Kidney epithelial cell (primary cell): Measurements from ENCODE around the gene FABP7. TPM values are rescaled to one million over a fixed set of nuclear protein-coding genes. Genes with fewer than 3 reads are reported as not detected.

Experiments
- DNase-seq: peaks from one replicate; pipeline ENCODE4 v3.0.0-alpha.2; 2010; ENCODE audit warnings: low read depth
- H3K27me3 ChIP-seq: 2 replicates; pipeline ENCODE4 v1.6.0; 2011; ENCODE audit warnings: low read length; ENCODE audit not compliant: control insufficient read depth, insufficient read depth
- H3K36me3 ChIP-seq: 2 replicates; pipeline ENCODE4 v1.5.1; 2011; ENCODE audit warnings: low read length; ENCODE audit not compliant: control insufficient read depth, insufficient read depth
- H3K4me3 ChIP-seq: 2 replicates; pipeline ENCODE4 v1.5.1; 2011; ENCODE audit warnings: low read depth, mild to moderate bottlenecking, control low read depth, low read length
- total RNA-seq: library from RNA; depleted of rRNA; stranded (reverse); fragments of >200 nt; gene quantifications from 2 replicates; pipeline ENCODE4 v1.2.3, GENCODE V29; 2015
- TF ChIP-seq, protein P1 (sequence below): IDR thresholded peaks from 2 replicates; pipeline ENCODE4 v1.5.1; 2011; ENCODE audit warnings: mild to moderate bottlenecking, moderate library complexity, low read length, control low read depth, inconsistent platforms; ENCODE audit not compliant: insufficient read depth, poor library complexity, severe bottlenecking

The FABP7 gene
- total RNA-seq, 1 donor from 2014 or later = not detected

DNA sequence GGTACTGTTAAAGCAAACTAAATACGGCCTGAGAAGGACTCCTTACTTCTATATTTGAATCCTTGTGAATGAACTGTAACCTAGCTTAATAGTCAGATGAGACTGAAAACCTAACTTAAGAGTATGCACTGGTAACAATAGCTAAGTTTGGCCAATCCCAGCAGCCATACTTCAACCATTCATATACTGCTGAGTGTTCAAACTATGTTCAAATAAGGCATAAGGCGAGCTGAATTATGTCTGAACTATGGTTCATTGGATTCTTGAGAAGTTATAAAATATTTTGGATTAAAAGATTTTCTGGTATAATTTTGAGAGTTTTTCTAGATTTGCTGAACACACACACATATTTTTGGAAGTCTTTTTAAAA lies 11.8 kb downstream of the FABP7 start:
- no peak overlapping the region for H3K4me3 ChIP-seq
- no peak for DNase-seq
- H3K27me3 ChIP-seq = no peaks in the 10 kb centered on the region
- H3K36me3 ChIP-seq = no peaks in the 10 kb centered on the region
- TF ChIP-seq, protein P1, sequence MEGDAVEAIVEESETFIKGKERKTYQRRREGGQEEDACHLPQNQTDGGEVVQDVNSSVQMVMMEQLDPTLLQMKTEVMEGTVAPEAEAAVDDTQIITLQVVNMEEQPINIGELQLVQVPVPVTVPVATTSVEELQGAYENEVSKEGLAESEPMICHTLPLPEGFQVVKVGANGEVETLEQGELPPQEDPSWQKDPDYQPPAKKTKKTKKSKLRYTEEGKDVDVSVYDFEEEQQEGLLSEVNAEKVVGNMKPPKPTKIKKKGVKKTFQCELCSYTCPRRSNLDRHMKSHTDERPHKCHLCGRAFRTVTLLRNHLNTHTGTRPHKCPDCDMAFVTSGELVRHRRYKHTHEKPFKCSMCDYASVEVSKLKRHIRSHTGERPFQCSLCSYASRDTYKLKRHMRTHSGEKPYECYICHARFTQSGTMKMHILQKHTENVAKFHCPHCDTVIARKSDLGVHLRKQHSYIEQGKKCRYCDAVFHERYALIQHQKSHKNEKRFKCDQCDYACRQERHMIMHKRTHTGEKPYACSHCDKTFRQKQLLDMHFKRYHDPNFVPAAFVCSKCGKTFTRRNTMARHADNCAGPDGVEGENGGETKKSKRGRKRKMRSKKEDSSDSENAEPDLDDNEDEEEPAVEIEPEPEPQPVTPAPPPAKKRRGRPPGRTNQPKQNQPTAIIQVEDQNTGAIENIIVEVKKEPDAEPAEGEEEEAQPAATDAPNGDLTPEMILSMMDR = no peak

DNA sequence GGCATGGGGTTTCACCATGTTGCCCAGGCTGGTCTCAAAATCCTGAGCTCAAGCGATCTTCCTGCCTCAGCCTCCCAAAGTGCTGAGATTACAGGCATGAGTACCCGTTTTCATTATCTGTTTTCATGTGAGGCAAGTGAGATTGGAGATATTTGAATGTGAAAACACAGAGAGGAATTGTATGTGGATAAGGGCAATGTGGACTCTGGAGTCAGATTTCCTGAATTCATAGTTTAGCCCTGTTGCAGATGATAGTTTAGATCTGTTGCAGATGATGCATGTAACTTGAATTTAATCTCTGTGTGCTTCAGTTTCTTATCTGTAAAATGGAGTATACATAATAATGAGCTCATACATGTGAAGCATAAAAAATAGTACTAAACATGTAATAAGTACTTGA lies 13.2 kb downstream of the FABP7 start:
- Histone ChIP-seq H3K36me3 (no peaks in the 10 kb centered on the region), H3K4me3 (no peak overlapping the region), H3K27me3 (no peaks in the 10 kb centered on the region)
- TF ChIP-seq, protein P1 = no peak
- no peak for DNase-seq

DNA sequence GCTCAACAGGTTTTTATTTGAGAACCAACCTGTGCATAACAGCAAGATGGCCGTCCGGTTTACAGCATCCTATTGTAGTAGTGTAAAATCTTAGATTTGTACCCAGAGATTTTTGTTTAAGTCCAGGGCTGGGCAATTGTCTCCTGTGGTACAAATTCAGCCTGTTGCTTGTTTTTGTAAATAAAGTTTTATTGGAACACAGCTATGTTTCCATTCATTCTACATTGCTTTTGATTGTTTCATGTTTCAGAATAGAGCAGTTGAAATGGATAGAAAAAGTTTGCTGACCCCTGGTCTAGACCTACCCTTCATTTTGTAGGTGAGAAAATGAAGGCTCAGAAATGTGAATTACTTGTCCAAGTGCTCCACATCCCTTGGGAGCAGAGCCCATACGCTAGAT lies 18.0 kb downstream of the FABP7 start:
- TF ChIP-seq, protein P1 = no peak
- DNase-seq = no peak
- H3K4me3 ChIP-seq = no peak overlapping the region

DNA sequence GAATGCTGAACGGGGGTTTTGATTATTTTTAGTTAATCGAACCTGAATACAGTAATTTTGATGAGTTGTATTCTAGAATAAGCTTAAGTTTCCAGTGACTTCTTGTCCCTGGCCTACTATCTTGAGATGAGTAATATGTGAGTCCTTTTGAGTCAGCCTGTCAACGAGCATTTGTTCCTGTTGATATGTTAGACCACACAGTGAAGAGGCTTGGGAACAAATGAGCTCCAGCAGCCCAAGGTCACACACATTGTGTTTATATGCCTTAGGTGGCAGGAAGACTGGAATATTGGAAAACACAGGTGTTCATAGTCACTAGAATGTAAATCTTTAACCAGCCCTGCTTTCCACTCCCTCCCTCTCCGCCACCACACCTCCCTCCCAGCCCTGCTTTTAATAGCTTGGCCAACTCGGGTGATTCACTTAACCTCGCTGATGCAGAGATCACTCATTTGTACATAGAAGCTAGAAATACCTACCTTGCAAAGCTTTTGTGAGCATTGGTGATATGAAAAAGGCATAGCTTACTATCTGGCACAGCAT lies 18.7 kb downstream of the FABP7 start:
- TF ChIP-seq, protein P1 = no peak
- no peaks in the 10 kb centered on the region for H3K36me3 ChIP-seq
- H3K27me3 ChIP-seq = no peaks in the 10 kb centered on the region
- DNase-seq = peak; percentile 81
- no peak overlapping the region for H3K4me3 ChIP-seq

More for the DNA sequence above, 18.0 kb downstream of the FABP7 start:
- Histone ChIP-seq H3K36me3 (no peaks in the 10 kb centered on the region), H3K27me3 (no peaks in the 10 kb centered on the region)

DNA sequence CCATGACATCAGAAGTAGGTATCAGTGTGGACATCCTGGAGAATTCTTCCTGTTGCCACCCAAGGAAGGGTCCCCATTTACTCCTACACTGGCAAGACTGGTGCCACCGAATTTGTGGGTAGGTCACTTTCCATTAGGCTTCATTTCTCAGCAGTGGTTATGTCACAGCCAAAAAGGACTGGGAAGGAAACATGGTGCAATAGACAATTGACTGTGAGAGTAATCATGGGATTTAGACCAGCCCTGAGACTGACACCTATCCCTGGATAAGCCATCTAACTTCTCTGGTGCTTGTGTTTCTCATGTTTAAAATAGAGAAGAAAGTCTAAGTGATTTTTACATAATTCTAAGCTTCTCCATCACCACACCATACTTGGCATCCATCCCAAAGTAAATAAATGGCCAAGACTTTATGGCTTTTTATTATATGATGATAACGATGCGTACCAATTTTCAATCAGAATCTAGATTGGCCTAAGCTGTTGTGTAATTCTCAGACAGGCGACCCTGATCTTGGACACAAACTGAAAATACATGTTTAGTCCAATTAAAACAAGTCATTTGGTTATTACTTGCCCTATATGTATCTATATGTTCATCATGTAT lies 19.7 kb downstream of the FABP7 start:
- Histone ChIP-seq H3K4me3 (no peak overlapping the region), H3K36me3 (no peaks in the 10 kb centered on the region), H3K27me3 (no peaks in the 10 kb centered on the region)
- DNase-seq = no peak
- TF ChIP-seq, protein P1 = no peak
